OCI-LY3 (cell line): ENCODE data around the gene JPH4.

Source experiments
- CTCF ChIP-seq: fragments of 200-600, 300-600 bp; sonication (generic); IDR thresholded peaks from 2 replicates; pipeline ENCODE4 v1.5.1; 2014; ENCODE audit warnings: antibody characterized with exemption, low read length, low read depth
- EZH2phosphoT487 ChIP-seq: fragments of 200-600 bp; shearing (Covaris generic); IDR thresholded peaks from 2 replicates; pipeline ENCODE4 v1.6.1; 2018; ENCODE audit warnings: antibody characterized with exemption, mixed run types, low read depth

GRCh38 chr14:23537351-23538049, 41.1 kb downstream of the JPH4 start:
- TF ChIP-seq CTCF (no peak), EZH2phosphoT487 (no peak)
